HG02571 (cell line): ENCODE results near the gene RNF169.

ENCODE experiments used
- ATAC-seq: cut with Tn5 transposase; IDR thresholded peaks from one replicate; pipeline ENCODE4 v1.9.1; 2021; ENCODE audit warnings: mild to moderate bottlenecking, moderate library complexity; ENCODE audit not compliant: unreplicated experiment

Gene RNF169

DNA sequence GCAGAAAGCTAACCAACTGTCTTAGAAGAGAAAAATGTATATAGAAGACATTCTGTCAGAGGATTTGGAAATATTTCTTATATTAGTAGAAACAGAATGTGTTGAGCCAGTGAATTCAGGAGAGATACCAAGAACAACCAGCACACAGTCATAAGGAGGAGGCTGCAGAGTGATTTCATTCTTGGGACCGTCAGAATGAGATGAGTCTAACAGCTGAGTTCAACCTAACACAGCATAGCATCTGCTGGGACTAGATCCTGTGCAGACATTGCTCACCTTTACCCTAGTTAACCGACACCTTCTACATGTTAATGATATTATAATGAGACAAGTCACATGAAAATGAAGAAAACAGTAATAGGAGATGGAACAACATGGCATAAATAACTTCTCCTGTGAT lies 114.8 kb downstream of the RNF169 start:
- ATAC-seq, result no peak

DNA sequence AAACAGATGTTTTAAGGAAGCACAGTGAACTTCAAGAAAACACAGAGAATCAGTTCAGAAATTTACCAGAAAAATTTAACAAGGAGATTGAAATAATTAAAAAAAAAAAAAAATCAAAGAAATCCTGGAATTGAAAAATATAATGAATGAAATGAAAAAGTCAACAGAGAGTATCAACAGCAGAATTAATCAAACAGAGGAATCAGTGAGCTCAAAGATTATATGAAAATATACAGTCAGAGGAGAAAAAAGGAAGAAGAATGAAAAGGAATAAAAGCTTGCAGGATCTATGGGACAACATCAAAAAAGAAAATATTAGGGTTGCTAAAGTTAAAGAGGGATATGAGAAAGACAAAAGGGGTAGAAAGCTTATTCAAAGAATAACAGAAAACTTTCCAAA lies 117.9 kb downstream of the RNF169 start:
- ATAC-seq, result no peak

DNA sequence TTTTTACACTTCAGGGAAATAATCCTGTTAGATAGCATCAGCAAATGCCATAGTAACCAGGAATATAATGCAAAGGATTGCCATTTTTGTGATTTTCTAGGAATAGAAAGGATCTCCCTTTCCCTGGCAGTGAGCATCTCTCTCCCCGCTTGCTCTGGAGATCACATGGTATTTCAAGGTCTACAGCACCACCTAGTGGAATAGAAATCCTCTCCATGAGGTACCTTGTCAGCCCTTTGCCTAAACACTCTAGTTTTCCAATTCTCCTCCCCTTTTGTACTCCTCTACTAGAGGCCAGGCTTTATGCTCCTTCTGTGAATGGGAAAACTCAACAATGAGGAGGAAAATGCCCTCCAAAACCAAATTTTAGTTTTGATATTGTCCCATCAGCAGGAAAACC lies 121.8 kb downstream of the RNF169 start:
- ATAC-seq, result no peak

DNA sequence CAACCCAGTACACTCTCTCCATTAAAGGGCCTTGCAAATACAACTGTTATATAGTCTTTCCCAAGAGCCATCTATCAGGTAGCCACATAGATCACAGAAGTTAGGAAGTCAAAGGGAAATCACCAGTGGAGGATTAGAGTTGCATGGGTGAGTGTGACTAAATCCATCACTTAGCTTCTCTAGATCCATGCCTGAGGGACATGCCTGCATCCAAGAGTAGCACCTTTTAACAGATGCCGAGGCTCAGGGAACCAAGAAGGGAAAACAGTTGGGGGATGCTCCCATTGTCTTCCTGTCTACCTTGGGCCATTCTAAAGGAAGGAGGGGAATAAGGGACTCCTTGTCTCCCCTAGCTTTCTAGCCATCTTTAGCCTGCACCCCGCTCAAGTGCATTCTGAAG lies 122.4 kb downstream of the RNF169 start:
- no peak for ATAC-seq

DNA sequence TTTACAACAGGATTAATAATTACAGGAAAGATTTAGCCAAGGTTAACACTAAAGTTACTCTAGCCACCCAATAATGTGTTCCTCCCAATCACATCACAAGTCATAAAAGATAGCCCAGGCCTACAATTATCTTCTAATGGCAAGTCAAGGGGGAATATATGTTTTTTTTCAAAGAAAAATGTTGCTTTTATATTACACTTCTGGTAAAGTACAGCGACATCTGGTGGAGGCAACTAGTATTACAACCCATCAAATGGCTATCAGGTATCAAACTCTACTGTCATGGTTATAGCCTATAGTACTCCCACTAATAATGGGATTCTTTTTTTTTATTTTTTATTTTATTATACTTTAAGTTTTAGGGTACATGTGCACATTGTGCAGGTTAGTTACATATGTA lies 128.5 kb downstream of the RNF169 start:
- ATAC-seq, result no peak
